CD4-positive, alpha-beta T cell (primary cell): Measurements from ENCODE around the gene SRSF4. TPM values are rescaled to one million over a fixed set of nuclear protein-coding genes. Genes with fewer than 3 reads are reported as not detected.
A peak's percentile ranks its signal among the peaks of the same experiment; 100 is the strongest.

Experiments
- ATAC-seq: fragments of 200-7000 bp; cut with Tn5 transposase; one replicate; pipeline ENCODE4 v1.10.0; 2022; ENCODE audit warnings: mild to moderate bottlenecking; ENCODE audit not compliant: poor library complexity
- CTCF ChIA-PET: fragments of 350-600 bp; sonication (Branson Sonifier 250); formaldehyde crosslinking; loops from one replicate; lab custom pipeline; 2021; ENCODE audit warnings: antibody characterized with exemption, inconsistent platforms; lab: Charles Lee
- POLR2A ChIA-PET: fragments of 350-600 bp; sonication (Branson Sonifier 250); formaldehyde crosslinking; loops from one replicate; lab custom pipeline; 2021; ENCODE audit warnings: antibody characterized with exemption, inconsistent platforms; lab: Charles Lee
- DNase-seq, 14 experiments: peaks; one replicate each; pipeline ENCODE4 v3.0.0-alpha.2; 2013 to 2020; ENCODE audit warnings: mixed read lengths in 2 of 14
- H3K27ac ChIP-seq, 2 donors: one replicate each; pipeline versions ENCODE4 v1.5.1 to v1.7.0; 2013; ENCODE audit warnings: low read length in 2 of 2, low read depth in 1 of 2, mild to moderate bottlenecking in 1 of 2
- H3K27me3 ChIP-seq, 2 experiments: 1 replicate in 1 of 2; 2 replicates in 1 of 2; pipeline versions ENCODE4 v1.6.1 to v1.7.0; 2013; ENCODE audit warnings: low read length in 2 of 2, control low read depth in 1 of 2, mild to moderate bottlenecking in 1 of 2, moderate library complexity in 1 of 2; ENCODE audit not compliant: insufficient read depth in 2 of 2, control insufficient read depth in 1 of 2
- H3K36me3 ChIP-seq: one replicate; pipeline ENCODE4 v1.6.1; 2013; ENCODE audit warnings: low read length, control low read depth; ENCODE audit not compliant: insufficient read depth
- H3K4me1 ChIP-seq: one replicate; pipeline ENCODE4 v1.6.1; 2013; ENCODE audit warnings: low read length, control low read depth; ENCODE audit not compliant: insufficient read depth
- H3K4me3 ChIP-seq: one replicate; pipeline ENCODE4 v1.5.1; 2013; ENCODE audit warnings: mild to moderate bottlenecking, low read length, moderate library complexity
- H3K9me3 ChIP-seq, 2 experiments: 1 replicate in 1 of 2; 2 replicates in 1 of 2; pipeline versions ENCODE4 v1.6.1 to v1.7.0; 2013; ENCODE audit warnings: low read length in 2 of 2, mild to moderate bottlenecking in 2 of 2, control low read depth in 1 of 2, moderate library complexity in 1 of 2; ENCODE audit not compliant: control insufficient read depth in 1 of 2, insufficient read depth in 1 of 2
- H3K27ac Mint-ChIP-seq: one replicate; pipeline ENCODE4 v1.8.0; 2020; ENCODE audit warnings: mixed read lengths
- H3K27me3 Mint-ChIP-seq: one replicate; pipeline ENCODE4 v1.8.0; 2021; ENCODE audit warnings: mixed read lengths
- H3K36me3 Mint-ChIP-seq: one replicate; pipeline ENCODE4 v1.8.0; 2021; ENCODE audit warnings: low read depth, mixed read lengths
- H3K4me1 Mint-ChIP-seq: one replicate; pipeline ENCODE4 v1.8.0; 2021; ENCODE audit warnings: low read depth, mixed read lengths
- H3K4me3 Mint-ChIP-seq: one replicate; pipeline ENCODE4 v1.8.0; 2020; ENCODE audit warnings: mild to moderate bottlenecking, mixed read lengths
- H3K9me3 Mint-ChIP-seq: one replicate; pipeline ENCODE4 v1.8.0; 2020; ENCODE audit warnings: mixed read lengths
- CTCF ChIP-seq: fragments of 200-600 bp; IDR thresholded peaks from one replicate; pipeline ENCODE4 v1.8.0; 2022; ENCODE audit warnings: antibody characterized with exemption, mild to moderate bottlenecking
- intact Hi-C, 2 experiments: fragments of 100-400 bp; cut with DNase I in 1 of 2; cut with micrococcal nuclease in 1 of 2; formaldehyde crosslinking; loops; one replicate each; pipeline versions ENCODE4 v1.15.1 to v1.9.0; 2023 to 2025; cut with DNase I, micrococcal nuclease
- total RNA-seq, 174 experiments: library from RNA in 2 of 174; stranded (reverse) in 2 of 174; gene quantifications; one replicate each; pipeline ENCODE4 v1.2.3 and lab custom pipeline; 2021 to 2026

The SRSF4 gene
- total RNA-seq, 2 experiments from 2014 or later: 89.2 to 93.4 TPM

GRCh38 chr1:29121516-29121935 lies 60.2 kb downstream of the SRSF4 start:
- ChIA-PET CTCF (no interaction called here), POLR2A (interaction anchor here (0.8 to 1.8 kb wide), 5 partner anchors 9 to 541 kb away, joined by 3 to 16 read pairs (median 3); partner anchors contain the start of genes EPB41 and SRSF4)

GRCh38 chr1:29120947-29121485 lies 60.7 kb downstream of the SRSF4 start:
- peaks cover 26% of the 10 kb centered on the region for H3K36me3 ChIP-seq
- peaks cover 18% of the 10 kb centered on the region for H3K27me3 Mint-ChIP-seq
- ChIA-PET POLR2A (interaction anchor here (0.8 to 1.8 kb wide), 4 partner anchors 15 to 540 kb away, joined by 3 to 16 read pairs (median 4); partner anchors contain the start of gene SRSF4), CTCF (no interaction called here)
- DNase-seq (peak; percentile 40 to 82 (median 58)), ATAC-seq (peak; percentile 84)
- TF ChIP-seq CTCF: peak; percentile 73
- H3K4me3 Mint-ChIP-seq: no peak overlapping the region
- peaks cover 25 to 44% of the 10 kb centered on the region in 2 experiments for H3K27me3 ChIP-seq
- H3K9me3 Mint-ChIP-seq: no peaks in the 10 kb centered on the region
- peaks cover 0 to 3% of the 10 kb centered on the region in 2 experiments for H3K9me3 ChIP-seq
- peaks cover 37% of the 10 kb centered on the region for H3K36me3 Mint-ChIP-seq
- no peak overlapping the region for H3K27ac ChIP-seq
- peaks cover 41% of the 10 kb centered on the region for H3K4me1 ChIP-seq
- no peak overlapping the region for H3K4me3 ChIP-seq
- intact Hi-C loops: loop anchor here (2.0 to 10.0 kb wide), 4 partner anchors 54 to 238 kb away; no protein-coding TSS in a partner anchor
- peaks cover 8% of the 10 kb centered on the region for H3K4me1 Mint-ChIP-seq
- H3K27ac Mint-ChIP-seq: no peak overlapping the region

More at GRCh38 chr1:29121516-29121935, 60.2 kb downstream of the SRSF4 start:
- H3K27me3 ChIP-seq: peaks cover 25 to 44% of the 10 kb centered on the region in 2 experiments
- Mint-ChIP-seq H3K9me3 (no peaks in the 10 kb centered on the region), H3K27me3 (peaks cover 21% of the 10 kb centered on the region), H3K4me3 (no peak overlapping the region), H3K4me1 (peaks cover 8% of the 10 kb centered on the region), H3K36me3 (peaks cover 31% of the 10 kb centered on the region), H3K27ac (no peak overlapping the region)
- peaks cover 0 to 3% of the 10 kb centered on the region in 2 experiments for H3K9me3 ChIP-seq
- H3K4me3 ChIP-seq: no peak overlapping the region
- peaks cover 41% of the 10 kb centered on the region for H3K4me1 ChIP-seq
- ATAC-seq (no peak), DNase-seq (peak in 1 of 14 experiments; percentile 31)
- H3K27ac ChIP-seq: no peak overlapping the region
- intact Hi-C loops: loop anchor here (2.0 to 10.0 kb wide), 4 partner anchors 53 to 239 kb away; no protein-coding TSS in a partner anchor
- TF ChIP-seq CTCF: peak; percentile 10
- H3K36me3 ChIP-seq: peaks cover 22% of the 10 kb centered on the region

- H3K36me3 ChIP-seq: peaks cover 32% of the 10 kb centered on the region
- H3K4me3 ChIP-seq: no peak overlapping the region
- no peak overlapping the region for H3K4me3 Mint-ChIP-seq
- ATAC-seq (no peak), DNase-seq (no peak)
- no peak overlapping the region for H3K27ac Mint-ChIP-seq
- peaks cover 41% of the 10 kb centered on the region for H3K4me1 ChIP-seq
- peaks cover 11% of the 10 kb centered on the region for H3K27me3 Mint-ChIP-seq
- peaks cover 0 to 3% of the 10 kb centered on the region in 2 experiments for H3K9me3 ChIP-seq
- CTCF ChIA-PET: no interaction called here
- H3K27me3 ChIP-seq: peaks cover 25 to 42% of the 10 kb centered on the region in 2 experiments
- H3K36me3 Mint-ChIP-seq: peaks cover 43% of the 10 kb centered on the region
- POLR2A ChIA-PET: interaction anchor here (0.8 to 1.3 kb wide), 2 partner anchors 15 to 62 kb away, joined by 3 to 6 read pairs; partner anchors contain the start of gene SRSF4
- peaks cover 1% of the 10 kb centered on the region for H3K4me1 Mint-ChIP-seq
- H3K9me3 Mint-ChIP-seq: no peaks in the 10 kb centered on the region
- intact Hi-C loops: loop anchor here (2.0 to 10.0 kb wide), 4 partner anchors 54 to 238 kb away; no protein-coding TSS in a partner anchor
- TF ChIP-seq CTCF: no peak
- H3K27ac ChIP-seq: no peak overlapping the region
Measured at GRCh38 chr1:29120367-29120766, 61.3 kb downstream of the SRSF4 start.
